Common myeloid progenitor, CD34-positive (primary cell): ENCODE measurements around the gene IER5.
A peak's percentile ranks its signal among the peaks of the same experiment; 100 is the strongest.

Source experiments
- CTCF ChIA-PET: fragments of 350-600 bp; sonication (Branson Sonifier 250); formaldehyde crosslinking; loops from one replicate; lab custom pipeline; 2021; ENCODE audit warnings: antibody characterized with exemption; lab: Charles Lee
- POLR2A ChIA-PET: fragments of 350-600 bp; sonication (Branson Sonifier 250); formaldehyde crosslinking; loops from one replicate; lab custom pipeline; 2021; ENCODE audit warnings: antibody characterized with exemption; lab: Charles Lee
- DNase-seq, 3 donors: peaks; one replicate each; pipeline versions ENCODE4 v3.0.0 to v3.0.0-alpha.2; 2013
- H3K27ac ChIP-seq, 2 experiments: 1 replicate in 1 of 2; 2 replicates in 1 of 2; pipeline ENCODE4 v1.7.0; 2013; ENCODE audit warnings: inconsistent platforms in 2 of 2, low read length in 2 of 2, mild to moderate bottlenecking in 2 of 2, low read depth in 1 of 2, moderate library complexity in 1 of 2; ENCODE audit not compliant: severe bottlenecking in 2 of 2, insufficient read depth in 1 of 2, poor library complexity in 1 of 2
- H3K27me3 ChIP-seq, 5 experiments: replicated peaks in 2 of 5; 1 replicate in 3 of 5; 2 replicates in 2 of 5; pipeline versions ENCODE4 v1.6.1 to v1.7.0; 2013; ENCODE audit warnings: low read length in 4 of 5, mild to moderate bottlenecking in 2 of 5, moderate library complexity in 2 of 5, inconsistent platforms in 1 of 5; ENCODE audit not compliant: insufficient read depth in 5 of 5, control insufficient read depth in 4 of 5
- H3K36me3 ChIP-seq, 4 experiments: 1 replicate in 2 of 4; 2 replicates in 2 of 4; pipeline versions ENCODE4 v1.6.1 to v1.7.0; 2013; ENCODE audit warnings: low read length in 3 of 4, control low read depth in 1 of 4, mild to moderate bottlenecking in 1 of 4; ENCODE audit not compliant: control insufficient read depth in 4 of 4, insufficient read depth in 4 of 4
- H3K4me1 ChIP-seq, 4 experiments: 1 replicate in 3 of 4; 2 replicates in 1 of 4; pipeline versions ENCODE4 v1.6.1 to v1.7.1; 2013; ENCODE audit warnings: low read length in 3 of 4, mild to moderate bottlenecking in 3 of 4, control low read depth in 1 of 4, inconsistent platforms in 1 of 4, moderate library complexity in 1 of 4; ENCODE audit not compliant: control insufficient read depth in 4 of 4, insufficient read depth in 4 of 4; ENCODE audit errors: control extremely low read depth in 1 of 4
- H3K4me3 ChIP-seq, 7 experiments: 1 replicate in 4 of 7; 2 replicates in 3 of 7; pipeline versions ENCODE4 v1.5.1 to v1.7.0; 2013; ENCODE audit warnings: mild to moderate bottlenecking in 7 of 7, low read length in 6 of 7, moderate library complexity in 6 of 7, inconsistent platforms in 2 of 7, low read depth in 2 of 7, control low read depth in 1 of 7; ENCODE audit not compliant: insufficient read depth in 4 of 7, control insufficient read depth in 1 of 7; ENCODE audit errors: extremely low read depth in 1 of 7
- H3K9me3 ChIP-seq, 5 experiments: 1 replicate in 4 of 5; 2 replicates in 1 of 5; pipeline versions ENCODE4 v1.6.1 to v1.7.1; 2013; ENCODE audit warnings: low read length in 4 of 5, mild to moderate bottlenecking in 2 of 5, inconsistent platforms in 1 of 5, low read depth in 1 of 5, moderate library complexity in 1 of 5; ENCODE audit not compliant: control insufficient read depth in 4 of 5, insufficient read depth in 2 of 5; ENCODE audit errors: control extremely low read depth in 1 of 5
- WGBS: methylation state at CpG from one replicate; pipeline ENCODE4 v1.1.5; 2013; ENCODE audit not compliant: insufficient coverage; 5-methylcytosine and 5-hydroxymethylcytosine counted together

IER5 gene

GRCh38 chr1:181089676-181090544 is 1.4 kb downstream of the IER5 start:
- CTCF ChIA-PET: interaction anchor here (1.0 to 5.8 kb wide), 10 partner anchors 13 to 66 kb away, joined by 3 to 95 read pairs (median 6); no protein-coding TSS in a partner anchor
- Histone ChIP-seq H3K36me3 (no peaks in the 10 kb centered on the region), H3K9me3 (no peaks in the 10 kb centered on the region), H3K27ac (peak overlapping the region; percentile 67 to 86), H3K4me1 (peaks cover 25 to 45% (median 31%) of the 10 kb centered on the region in 4 experiments), H3K4me3 (peak overlapping the region; percentile 63 to 95 (median 86)), H3K27me3 (no peaks in the 10 kb centered on the region)
- 0% methylated on average over 22 of the region's 48 CpGs for WGBS
- DNase-seq: peak; percentile 72 to 88 (median 88)
- POLR2A ChIA-PET: interaction anchor here (0.8 to 4.9 kb wide), 16 partner anchors 9 to 63 kb away, joined by 3 to 63 read pairs (median 4); no protein-coding TSS in a partner anchor

GRCh38 chr1:181090641-181091126 is 2.2 kb downstream of the IER5 start:
- DNase-seq: peak in 2 of 3 donors; percentile 60 to 78
- H3K4me1 ChIP-seq: peaks cover 25 to 45% (median 31%) of the 10 kb centered on the region in 4 experiments
- 5% methylated on average over 6 of the region's 9 CpGs for WGBS

GRCh38 chr1:181091309-181092040 is 3.0 kb downstream of the IER5 start:
- 98% methylated on average over 6 of the region's 8 CpGs for WGBS
- H3K27ac ChIP-seq: peak overlapping the region in 1 of 2 experiments; percentile 3
- H3K9me3 ChIP-seq: no peaks in the 10 kb centered on the region
- no peak for DNase-seq
- ChIA-PET CTCF (interaction anchor here (0.8 to 5.8 kb wide), 14 partner anchors 12 to 76 kb away, joined by 3 to 95 read pairs (median 4); no protein-coding TSS in a partner anchor), POLR2A (interaction anchor here (1.2 to 4.9 kb wide), 4 partner anchors 13 to 62 kb away, joined by 3 to 63 read pairs (median 15); no protein-coding TSS in a partner anchor)
- no peaks in the 10 kb centered on the region for H3K27me3 ChIP-seq
- H3K36me3 ChIP-seq: no peaks in the 10 kb centered on the region
- peaks cover 25 to 45% (median 31%) of the 10 kb centered on the region in 4 experiments for H3K4me1 ChIP-seq
- H3K4me3 ChIP-seq: peak overlapping the region in 3 of 7 experiments; percentile 78 to 95 (median 89)

More at GRCh38 chr1:181090641-181091126, 2.2 kb downstream of the IER5 start:
- Histone ChIP-seq H3K27ac (peak overlapping the region; percentile 67 to 86), H3K9me3 (no peaks in the 10 kb centered on the region), H3K27me3 (no peaks in the 10 kb centered on the region), H3K4me3 (peak overlapping the region in 6 of 7 experiments; percentile 70 to 95 (median 88)), H3K36me3 (no peaks in the 10 kb centered on the region)
- CTCF ChIA-PET: interaction anchor here (0.8 to 5.8 kb wide), 12 partner anchors 13 to 77 kb away, joined by 3 to 95 read pairs (median 4); no protein-coding TSS in a partner anchor
- POLR2A ChIA-PET: interaction anchor here (0.8 to 4.9 kb wide), 11 partner anchors 9 to 62 kb away, joined by 3 to 63 read pairs (median 4); no protein-coding TSS in a partner anchor

DNA sequence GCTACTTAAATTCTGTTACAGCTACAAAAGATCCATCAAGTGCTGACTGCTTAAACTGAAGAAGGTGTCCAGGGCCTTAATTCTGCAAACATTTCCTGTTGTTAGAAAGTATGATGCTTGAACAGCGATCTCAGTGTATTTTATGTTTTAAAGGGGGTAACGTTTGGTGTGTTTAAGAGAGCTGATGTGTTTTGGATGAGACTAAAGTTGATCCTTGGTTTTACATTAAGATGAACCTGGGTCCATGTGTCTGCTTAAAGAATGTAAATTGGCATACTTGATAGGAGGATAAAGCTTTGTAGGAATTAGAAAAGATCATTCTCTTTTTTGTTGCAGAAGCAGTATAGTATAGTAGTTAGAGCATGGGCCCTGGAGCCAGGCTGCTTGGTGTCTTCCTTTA is 3.6 kb downstream of the IER5 start:
- Histone ChIP-seq H3K4me1 (peaks cover 21 to 46% (median 29%) of the 10 kb centered on the region in 4 experiments), H3K9me3 (no peaks in the 10 kb centered on the region), H3K36me3 (no peaks in the 10 kb centered on the region), H3K27me3 (no peaks in the 10 kb centered on the region), H3K4me3 (no peak overlapping the region), H3K27ac (no peak overlapping the region)
- ChIA-PET CTCF (interaction anchor here (0.9 to 5.8 kb wide), 7 partner anchors 11 to 73 kb away, joined by 4 to 95 read pairs (median 5); no protein-coding TSS in a partner anchor), POLR2A (no interaction called here)
- DNase-seq: no peak
- 100% methylated on average over 2 of the region's 2 CpGs for WGBS

DNA sequence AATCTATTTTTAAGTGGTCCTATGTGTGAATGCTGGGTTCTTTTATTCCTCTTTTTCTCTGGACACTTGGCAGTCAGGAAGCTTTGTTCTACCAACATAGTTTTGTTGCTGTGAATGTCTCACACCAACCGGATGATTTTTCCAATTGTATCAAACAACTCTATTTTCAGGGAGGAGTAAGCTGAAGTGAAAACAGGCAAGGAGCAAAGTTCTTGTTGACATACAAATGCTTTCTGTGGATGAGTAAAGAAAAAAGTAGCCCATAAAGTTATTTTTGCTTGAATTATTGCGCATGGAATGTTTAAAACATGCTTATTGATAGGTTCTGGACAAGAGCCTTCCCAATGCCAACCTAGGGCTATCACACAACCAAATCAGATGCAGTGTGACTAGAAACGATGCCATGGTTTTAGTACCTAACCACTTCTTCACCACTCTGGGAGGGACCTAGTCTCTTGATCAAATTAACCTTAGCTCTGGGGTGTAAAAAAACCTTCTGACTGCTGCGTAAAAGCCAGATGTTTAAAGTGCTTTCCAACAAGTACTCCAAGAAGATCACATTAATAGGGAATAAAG is 4.5 kb downstream of the IER5 start:
- H3K27ac ChIP-seq: no peak overlapping the region
- DNase-seq: no peak
- no peaks in the 10 kb centered on the region for H3K36me3 ChIP-seq
- H3K27me3 ChIP-seq: no peaks in the 10 kb centered on the region
- 100% methylated on average over 3 of the region's 4 CpGs for WGBS
- POLR2A ChIA-PET: no interaction called here
- no peak overlapping the region for H3K4me3 ChIP-seq
- CTCF ChIA-PET: interaction anchor here (1.1 to 5.8 kb wide), 4 partner anchors 10 to 72 kb away, joined by 4 to 95 read pairs (median 4); no protein-coding TSS in a partner anchor
- H3K9me3 ChIP-seq: no peaks in the 10 kb centered on the region
- H3K4me1 ChIP-seq: peaks cover 12 to 43% (median 26%) of the 10 kb centered on the region in 4 experiments

DNA sequence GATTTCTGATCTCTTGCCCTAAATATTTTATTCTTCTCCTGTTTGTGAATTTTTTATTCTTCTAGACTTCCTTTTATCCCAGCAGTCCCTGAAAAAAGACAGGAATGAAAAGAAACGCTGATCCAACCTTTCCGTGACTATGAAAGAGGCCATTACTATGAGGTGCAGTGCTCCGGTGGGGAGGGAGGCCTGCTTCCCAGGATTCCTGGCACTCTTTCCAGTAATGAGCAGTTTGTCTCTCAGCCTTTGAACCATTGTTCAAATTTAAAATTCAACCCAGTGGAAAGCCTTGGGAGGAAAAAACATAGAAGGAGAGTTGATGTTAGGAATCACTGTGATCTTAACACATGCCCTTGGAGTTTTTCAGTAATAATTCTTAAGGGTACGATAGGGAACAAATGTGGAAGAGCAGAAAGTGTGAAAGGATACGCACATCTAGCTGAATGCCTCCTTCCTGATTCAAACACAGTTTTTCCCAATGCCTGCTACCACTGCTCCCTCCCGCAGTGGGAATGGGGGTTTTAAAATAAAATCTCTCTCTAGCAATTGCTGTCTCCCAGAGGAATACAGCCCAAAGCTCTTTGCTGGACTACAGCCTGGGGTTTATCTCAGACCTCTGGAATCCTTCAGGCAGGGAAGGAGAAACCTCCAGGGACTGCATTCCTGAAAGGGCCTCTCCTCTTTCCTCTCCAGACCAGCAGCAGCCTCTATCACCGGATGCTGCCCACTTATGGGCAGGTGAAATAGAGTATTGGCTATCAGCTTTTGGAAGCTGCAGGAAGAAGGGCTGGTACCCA is 6.1 kb downstream of the IER5 start:
- no peak for DNase-seq
- Histone ChIP-seq H3K9me3 (no peaks in the 10 kb centered on the region), H3K27me3 (no peaks in the 10 kb centered on the region), H3K27ac (no peak overlapping the region), H3K4me1 (peaks cover 15 to 45% (median 34%) of the 10 kb centered on the region in 4 experiments), H3K36me3 (no peaks in the 10 kb centered on the region), H3K4me3 (no peak overlapping the region)
- 98% methylated on average over 5 of the region's 7 CpGs for WGBS
- ChIA-PET POLR2A (no interaction called here), CTCF (interaction anchor here (1.3 to 1.4 kb wide), 2 partner anchors 10 to 20 kb away, joined by 3 to 4 read pairs; no protein-coding TSS in a partner anchor)
